Measurements from ENCODE around the gene DCC. TPM values are rescaled to one million over a fixed set of nuclear protein-coding genes. Genes with fewer than 3 reads are reported as not detected.

Gene DCC
- total RNA-seq, 1 experiment from 2014 or later, result not detected

GRCh38 chr18:53283708-53284107 is 943.7 kb downstream of the DCC start:
- intact Hi-C loops (cut with micrococcal nuclease), result no loop called here
- Mint-ChIP-seq H3K4me3 (ENCODE audit: unreplicated experiment) (no peak overlapping the region), H3K27me3 (ENCODE audit: insufficient read depth, unreplicated experiment) (no peaks in the 10 kb centered on the region), H3K9me3 (ENCODE audit: unreplicated experiment) (peaks cover 17% of the 10 kb centered on the region), H3K36me3 (ENCODE audit: insufficient read depth, unreplicated experiment) (no peaks in the 10 kb centered on the region), H3K4me1 (ENCODE audit: insufficient read depth, unreplicated experiment) (no peaks in the 10 kb centered on the region), H3K27ac (ENCODE audit: low read depth, unreplicated experiment) (no peak overlapping the region)
- no peak for DNase-seq (ENCODE audit: unreplicated experiment)
- no TSS peak for BruUV-seq (replicated peaks)
- CTCF ChIA-PET, result no interaction called here
- POLR2A ChIA-PET, result no interaction called here
- TF ChIP-seq CTCF (IDR thresholded peaks at IDR 0.05; ENCODE audit: unreplicated experiment), result no peak

GRCh38 chr18:53305461-53305860 is 965.5 kb downstream of the DCC start:
- no peaks in the 10 kb centered on the region for H3K27me3 Mint-ChIP-seq (ENCODE audit: insufficient read depth, unreplicated experiment)
- DNase-seq (ENCODE audit: unreplicated experiment), result no peak
- no peaks in the 10 kb centered on the region for H3K4me1 Mint-ChIP-seq (ENCODE audit: insufficient read depth, unreplicated experiment)
- peaks cover 49% of the 10 kb centered on the region for H3K9me3 Mint-ChIP-seq (ENCODE audit: unreplicated experiment)
- H3K36me3 Mint-ChIP-seq (ENCODE audit: insufficient read depth, unreplicated experiment), result no peaks in the 10 kb centered on the region
- no peak overlapping the region for H3K4me3 Mint-ChIP-seq (ENCODE audit: unreplicated experiment)
- TF ChIP-seq CTCF (IDR thresholded peaks at IDR 0.05; ENCODE audit: unreplicated experiment), result no peak
- CTCF ChIA-PET, result no interaction called here
- POLR2A ChIA-PET, result no interaction called here
- no peak overlapping the region for H3K27ac Mint-ChIP-seq (ENCODE audit: low read depth, unreplicated experiment)
- BruUV-seq (replicated peaks), result no TSS peak
- intact Hi-C loops (cut with micrococcal nuclease), result no loop called here

- Mint-ChIP-seq H3K27ac (ENCODE audit: low read depth, unreplicated experiment) (no peak overlapping the region), H3K9me3 (ENCODE audit: unreplicated experiment) (peaks cover 29% of the 10 kb centered on the region), H3K4me1 (ENCODE audit: insufficient read depth, unreplicated experiment) (no peaks in the 10 kb centered on the region), H3K27me3 (ENCODE audit: insufficient read depth, unreplicated experiment) (no peaks in the 10 kb centered on the region), H3K4me3 (ENCODE audit: unreplicated experiment) (no peak overlapping the region), H3K36me3 (ENCODE audit: insufficient read depth, unreplicated experiment) (no peaks in the 10 kb centered on the region)
- POLR2A ChIA-PET, result no interaction called here
- DNase-seq (ENCODE audit: unreplicated experiment), result no peak
- intact Hi-C loops (cut with micrococcal nuclease), result no loop called here
- CTCF ChIA-PET, result no interaction called here
- no TSS peak for BruUV-seq (replicated peaks)
- no peak for TF ChIP-seq CTCF (IDR thresholded peaks at IDR 0.05; ENCODE audit: unreplicated experiment)
Measured at GRCh38 chr18:53319628-53320027, 979.6 kb downstream of the DCC start.

- CTCF ChIA-PET, result no interaction called here
- no peak for DNase-seq (ENCODE audit: unreplicated experiment)
Measured at GRCh38 chr18:53322163-53322562, 982.2 kb downstream of the DCC start.

More at GRCh38 chr18:53322163-53322562, 982.2 kb downstream of the DCC start:
- Mint-ChIP-seq H3K27me3 (ENCODE audit: insufficient read depth, unreplicated experiment) (no peaks in the 10 kb centered on the region), H3K9me3 (ENCODE audit: unreplicated experiment) (peaks cover 37% of the 10 kb centered on the region), H3K36me3 (ENCODE audit: insufficient read depth, unreplicated experiment) (no peaks in the 10 kb centered on the region), H3K27ac (ENCODE audit: low read depth, unreplicated experiment) (no peak overlapping the region), H3K4me3 (ENCODE audit: unreplicated experiment) (no peak overlapping the region), H3K4me1 (ENCODE audit: insufficient read depth, unreplicated experiment) (no peaks in the 10 kb centered on the region)
- intact Hi-C loops (cut with micrococcal nuclease), result no loop called here
- POLR2A ChIA-PET, result no interaction called here
- no TSS peak for BruUV-seq (replicated peaks)
- TF ChIP-seq CTCF (IDR thresholded peaks at IDR 0.05; ENCODE audit: unreplicated experiment), result no peak

Data from MCF 10A (cell line).